Measurements from ENCODE around the gene TMEM9.

The TMEM9 gene

GRCh38 chr1:201154389-201155165 is at the start of gene TMEM9:
TSS of gene TMEM9 (minus strand) at chr1:201154474. CDS start at chr1:201153923, 551 bp downstream.
- peak; percentile 91 to 98 (median 95) for DNase-seq

GRCh38 chr1:201198598-201198997 is 44.3 kb upstream of the TMEM9 start:
- DNase-seq = no peak

GRCh38 chr1:201194046-201194445 is 39.8 kb upstream of the TMEM9 start:
- DNase-seq = no peak

GRCh38 chr1:201192261-201192788 is 38.1 kb upstream of the TMEM9 start:
- peak in 1 of 3 experiments; percentile 8 for DNase-seq

GRCh38 chr1:201191653-201192260 is 37.5 kb upstream of the TMEM9 start:
- no peak for DNase-seq

- DNase-seq = peak; percentile 6 to 78 (median 52)
Observed at GRCh38 chr1:201190624-201191051, 36.4 kb upstream of the TMEM9 start, which contains the start of gene IGFN1. TSS of gene IGFN1 (plus strand) at chr1:201190824. CDS start at chr1:201193294, 2,470 bp downstream.

- no peak for DNase-seq
Observed at GRCh38 chr1:201190005-201190404, 35.7 kb upstream of the TMEM9 start.

GRCh38 chr1:201189085-201189484 is 34.8 kb upstream of the TMEM9 start:
- no peak for DNase-seq

- no peak for DNase-seq
Observed at GRCh38 chr1:201186192-201186591, 31.9 kb upstream of the TMEM9 start.

- no peak for DNase-seq
Observed at GRCh38 chr1:201185527-201186128, 31.4 kb upstream of the TMEM9 start.

- no peak for DNase-seq
Observed at GRCh38 chr1:201185123-201185453, 30.8 kb upstream of the TMEM9 start.

GRCh38 chr1:201184307-201185122 is 30.2 kb upstream of the TMEM9 start:
- DNase-seq = peak in 2 of 3 experiments; percentile 1 to 22

GRCh38 chr1:201183753-201184152 is 29.5 kb upstream of the TMEM9 start:
- DNase-seq = no peak

- DNase-seq = peak in 2 of 3 experiments; percentile 41 to 84
Observed at GRCh38 chr1:201183209-201183608, 28.9 kb upstream of the TMEM9 start.

- DNase-seq = peak in 1 of 3 experiments; percentile 17
Observed at GRCh38 chr1:201181726-201182125, 27.5 kb upstream of the TMEM9 start.

- no peak for DNase-seq
Observed at GRCh38 chr1:201181323-201181722, 27.0 kb upstream of the TMEM9 start.

GRCh38 chr1:201180901-201181300 is 26.6 kb upstream of the TMEM9 start:
- DNase-seq = no peak

- no peak for DNase-seq
Observed at GRCh38 chr1:201180141-201180540, 25.9 kb upstream of the TMEM9 start.

- no peak for DNase-seq
Observed at GRCh38 chr1:201178718-201179117, 24.4 kb upstream of the TMEM9 start.

- no peak for DNase-seq
Observed at GRCh38 chr1:201176940-201177339, 22.7 kb upstream of the TMEM9 start.

- DNase-seq = no peak
Observed at GRCh38 chr1:201175820-201176500, 21.7 kb upstream of the TMEM9 start.

GRCh38 chr1:201173736-201174135 is 19.5 kb upstream of the TMEM9 start:
- DNase-seq = no peak
